H7 (cell line): ENCODE data around the gene PHEX. TPM values are rescaled to one million over a fixed set of nuclear protein-coding genes. Genes with fewer than 3 reads are reported as not detected.

Experiments used
- total RNA-seq: library from RNA; depleted of rRNA; stranded (reverse); fragments of >200 nt; shearing (Covaris generic); gene quantifications from 2 replicates; pipeline ENCODE4 v1.2.3, GENCODE V29; 2014; rRNA removed

Gene PHEX
- total RNA-seq, 1 experiment from 2014 or later, result 0.07 TPM

Other genes with a start within 250 kb of the PHEX start
- gene MBTPS2, start 192.7 kb upstream of the PHEX start, total RNA-seq, result 3.6 and 3.8 TPM in 2 replicates
- 0.10 and 0.30 TPM in 2 replicates for gene YY2, start 176.3 kb upstream of the PHEX start, total RNA-seq
- 396 and 418 TPM in 2 replicates for gene SMS, start 91.6 kb upstream of the PHEX start, total RNA-seq
- gene CBLL2, start 240.6 kb downstream of the PHEX start, total RNA-seq, result not detected in 2 replicates